IMR-90 (cell line): Measurements from ENCODE around the gene OPN4.

ENCODE experiments used
- BHLHE40 ChIP-seq: fragments of 150-350 bp; IDR thresholded peaks from 2 replicates; pipeline ENCODE4 v1.6.1; 2016; ENCODE audit warnings: mild to moderate bottlenecking, low read depth, low read length
- CEBPB ChIP-seq: IDR thresholded peaks from 2 replicates; pipeline ENCODE4 v1.6.1; 2012; ENCODE audit warnings: low read depth, low read length, improper control_type of control experiment
- CHD1 ChIP-seq: IDR thresholded peaks from 2 replicates; pipeline ENCODE4 v1.6.1; 2012; ENCODE audit warnings: low read depth, low read length, improper control_type of control experiment
- CTCF ChIP-seq: conservative IDR thresholded peaks from 2 replicates; pipeline ENCODE4 v1.5.1; 2012; ENCODE audit warnings: mild to moderate bottlenecking, low read depth, low read length, improper control_type of control experiment
- ELK1 ChIP-seq: fragments of 150-350 bp; IDR thresholded peaks from 2 replicates; pipeline ENCODE4 v1.6.1; 2016; ENCODE audit warnings: low read depth, mild to moderate bottlenecking, low read length, moderate library complexity, borderline replicate concordance
- FOS ChIP-seq: fragments of 150-350 bp; IDR thresholded peaks from 2 replicates; pipeline ENCODE4 v1.6.1; 2016; ENCODE audit warnings: low read depth, low read length
- MAFK ChIP-seq: IDR thresholded peaks from 2 replicates; pipeline ENCODE4 v1.6.1; 2012; ENCODE audit warnings: low read depth, low read length, improper control_type of control experiment
- MAZ ChIP-seq: IDR thresholded peaks from 2 replicates; pipeline ENCODE4 v1.6.1; 2012; ENCODE audit warnings: low read depth, mild to moderate bottlenecking, low read length, improper control_type of control experiment, moderate library complexity, borderline replicate concordance
- MXI1 ChIP-seq: IDR thresholded peaks from 2 replicates; pipeline ENCODE4 v1.6.1; 2012; ENCODE audit warnings: low read depth, mild to moderate bottlenecking, low read length, moderate library complexity, borderline replicate concordance
- POLR2A ChIP-seq: IDR thresholded peaks from 2 replicates; pipeline ENCODE4 v1.6.1; 2012; ENCODE audit warnings: mild to moderate bottlenecking, low read depth, low read length
- RCOR1 ChIP-seq: IDR thresholded peaks from 2 replicates; pipeline ENCODE4 v1.6.1; 2012; ENCODE audit warnings: mild to moderate bottlenecking, low read length, improper control_type of control experiment; ENCODE audit not compliant: insufficient replicate concordance
- RFX5 ChIP-seq: IDR thresholded peaks from 2 replicates; pipeline ENCODE4 v1.8.0; 2012; ENCODE audit warnings: low read depth, mild to moderate bottlenecking, low read length, moderate library complexity
- USF2 ChIP-seq: fragments of 150-350 bp; IDR thresholded peaks from 2 replicates; pipeline ENCODE4 v1.6.1; 2017; ENCODE audit warnings: mild to moderate bottlenecking, antibody characterized with exemption, low read length, low read depth

GRCh38 chr10:86658261-86658741, 4.0 kb downstream of the OPN4 start:
- TF ChIP-seq POLR2A (no peak), CEBPB (no peak), CTCF (no peak), MXI1 (no peak), MAZ (no peak), FOS (no peak), BHLHE40 (no peak), ELK1 (no peak), RFX5 (no peak), RCOR1 (no peak), CHD1 (no peak), MAFK (no peak), USF2 (no peak)
